Muscle of leg (tissue), 11 donors: ENCODE data around the gene PIEZO1. TPM values are rescaled to one million over a fixed set of nuclear protein-coding genes. Genes with fewer than 3 reads are reported as not detected.
"Not testable (repeated sequence)": the region's sequence is repeated elsewhere in the genome, so short reads cannot be mapped to it uniquely, and the experiment has no call there.

Experiments
- DNase-seq: peaks from one replicate; pipeline ENCODE4 v3.0.0; 2013
- H3K27ac ChIP-seq: one replicate; pipeline ENCODE4 v1.5.1; 2013; ENCODE audit warnings: mild to moderate bottlenecking, low read length, control low read depth
- H3K27me3 ChIP-seq: one replicate; pipeline ENCODE4 v1.6.1; 2013; ENCODE audit warnings: low read length; ENCODE audit not compliant: control insufficient read depth, insufficient read depth
- H3K36me3 ChIP-seq: one replicate; pipeline ENCODE4 v1.6.1; 2013; ENCODE audit warnings: low read length; ENCODE audit not compliant: control insufficient read depth, insufficient read depth
- H3K4me1 ChIP-seq: one replicate; pipeline ENCODE4 v1.6.1; 2013; ENCODE audit warnings: low read length; ENCODE audit not compliant: control insufficient read depth, insufficient read depth
- H3K4me3 ChIP-seq: one replicate; pipeline ENCODE4 v1.5.1; 2013; ENCODE audit warnings: low read length, control low read depth
- H3K9me3 ChIP-seq: replicated peaks from 2 replicates; pipeline ENCODE4 v1.6.1; 2013; ENCODE audit warnings: low read depth, low read length; ENCODE audit not compliant: control insufficient read depth
- WGBS: methylation state at CpG from one replicate; pipeline ENCODE4 v1.1.5; 2013; ENCODE audit warnings: missing lambda C conversion rate; ENCODE audit not compliant: insufficient coverage; 5-methylcytosine and 5-hydroxymethylcytosine counted together
- polyA plus RNA-seq, 8 donors: library from polyadenylated mRNA; unstranded; fragments of 120-200 nt; gene quantifications; one replicate each; pipeline versions ENCODE4 v1.2.1 to v1.2.3, GENCODE V29; 2013; ENCODE audit warnings: inconsistent platforms in 1 of 8, low replicate concordance in 1 of 8; ENCODE audit not compliant: insufficient read length in 8 of 8, insufficient read depth in 1 of 8
- total RNA-seq: library from RNA; stranded (reverse); fragments of 120-200 nt; gene quantifications from one replicate; pipeline ENCODE4 v1.2.4, GENCODE V29; 2013

Gene PIEZO1
- total and polyA plus RNA-seq, 9 donors = 48.6 to 75.6 (median 59.3) TPM

DNA sequence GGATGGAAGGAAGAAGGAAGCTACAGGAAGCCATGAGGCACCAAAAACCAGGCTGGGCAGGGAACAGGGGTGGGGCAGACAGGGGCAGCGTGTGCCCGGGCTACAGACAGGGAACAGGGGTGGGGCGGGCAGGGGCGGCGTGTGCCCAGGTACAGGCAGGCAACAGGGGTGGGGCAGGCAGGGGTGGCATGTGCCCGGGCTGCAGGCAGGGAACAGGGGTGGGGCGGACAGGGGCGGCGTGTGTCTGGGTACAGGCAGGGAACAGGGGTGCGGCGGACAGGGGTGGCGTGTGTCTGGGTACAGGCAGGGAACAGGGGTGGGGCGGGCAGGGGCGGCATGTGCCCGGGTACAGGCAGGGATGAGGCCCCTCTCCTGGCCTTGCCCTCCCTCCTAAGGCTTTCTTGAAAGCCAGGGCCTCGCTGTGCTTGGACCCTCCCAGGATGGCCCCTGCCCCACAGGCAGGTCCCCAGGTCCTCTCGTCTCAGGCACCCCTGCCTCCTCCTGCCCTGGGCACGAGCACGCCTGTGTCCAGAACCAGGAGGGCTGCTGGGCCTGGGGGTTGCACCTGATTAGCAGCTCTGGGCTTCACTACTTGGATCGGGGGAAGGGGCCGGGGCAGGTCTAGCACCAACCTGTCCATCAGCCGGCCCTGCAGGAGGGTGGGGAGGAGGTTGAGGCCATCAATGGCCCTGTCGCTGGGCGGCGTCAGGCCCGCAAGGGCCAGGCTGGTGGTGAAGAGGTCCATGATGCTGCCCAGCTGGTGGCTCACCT is 41.2 kb upstream of the PIEZO1 start:
- Histone ChIP-seq H3K4me1 (no peaks in the 10 kb centered on the region), H3K36me3 (peaks cover 48% of the 10 kb centered on the region), H3K27ac (no peak overlapping the region), H3K9me3 (no peaks in the 10 kb centered on the region), H3K4me3 (no peak overlapping the region), H3K27me3 (no peaks in the 10 kb centered on the region)
- WGBS = 89% methylated on average over 20 of the region's 26 CpGs
- DNase-seq = no peak

DNA sequence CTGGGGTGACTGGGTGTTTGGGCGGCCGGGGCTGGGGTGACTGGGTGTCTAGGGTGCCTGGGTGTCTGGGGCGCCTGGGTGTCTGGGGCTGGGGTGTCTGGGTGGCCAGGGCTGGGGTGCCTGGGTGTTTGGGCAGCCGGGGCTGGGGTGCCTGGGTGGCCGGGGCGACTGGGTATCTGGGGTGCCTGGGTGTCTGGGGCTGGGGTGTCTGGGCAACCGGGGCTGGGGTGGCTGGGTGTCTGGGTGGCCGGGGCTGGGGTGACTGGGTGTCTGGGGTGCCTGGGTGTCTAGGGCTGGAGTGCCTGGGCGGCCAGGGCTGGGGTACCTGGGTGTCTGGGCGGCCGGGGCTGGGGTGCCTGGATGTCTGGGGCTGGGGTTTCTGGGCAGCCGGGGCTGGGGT is 40.1 kb upstream of the PIEZO1 start:
- Histone ChIP-seq H3K27me3 (no peaks in the 10 kb centered on the region), H3K4me3 (no peak overlapping the region), H3K4me1 (peaks cover 5% of the 10 kb centered on the region), H3K36me3 (peaks cover 52% of the 10 kb centered on the region), H3K9me3 (no peaks in the 10 kb centered on the region), H3K27ac (no peak overlapping the region)
- 95% methylated on average over 11 of the region's 12 CpGs for WGBS
- DNase-seq = no peak

GRCh38 chr16:88824256-88825077 is 39.4 kb upstream of the PIEZO1 start:
- no peak for DNase-seq
- H3K27ac ChIP-seq = no peak overlapping the region
- H3K4me1 ChIP-seq = peaks cover 5% of the 10 kb centered on the region
- WGBS = 83% methylated on average over 22 of the region's 33 CpGs
- H3K9me3 ChIP-seq = no peaks in the 10 kb centered on the region
- H3K4me3 ChIP-seq = no peak overlapping the region
- H3K36me3 ChIP-seq = peaks cover 50% of the 10 kb centered on the region
- H3K27me3 ChIP-seq = no peaks in the 10 kb centered on the region

GRCh38 chr16:88823646-88824045 is 38.6 kb upstream of the PIEZO1 start:
- not testable (repeated sequence) for H3K9me3 ChIP-seq, H3K27me3 ChIP-seq, H3K4me3 ChIP-seq, H3K4me1 ChIP-seq, H3K27ac ChIP-seq, DNase-seq
- 96% methylated on average over 26 of the region's 31 CpGs for WGBS
- peaks cover 48% of the 10 kb centered on the region for H3K36me3 ChIP-seq

DNA sequence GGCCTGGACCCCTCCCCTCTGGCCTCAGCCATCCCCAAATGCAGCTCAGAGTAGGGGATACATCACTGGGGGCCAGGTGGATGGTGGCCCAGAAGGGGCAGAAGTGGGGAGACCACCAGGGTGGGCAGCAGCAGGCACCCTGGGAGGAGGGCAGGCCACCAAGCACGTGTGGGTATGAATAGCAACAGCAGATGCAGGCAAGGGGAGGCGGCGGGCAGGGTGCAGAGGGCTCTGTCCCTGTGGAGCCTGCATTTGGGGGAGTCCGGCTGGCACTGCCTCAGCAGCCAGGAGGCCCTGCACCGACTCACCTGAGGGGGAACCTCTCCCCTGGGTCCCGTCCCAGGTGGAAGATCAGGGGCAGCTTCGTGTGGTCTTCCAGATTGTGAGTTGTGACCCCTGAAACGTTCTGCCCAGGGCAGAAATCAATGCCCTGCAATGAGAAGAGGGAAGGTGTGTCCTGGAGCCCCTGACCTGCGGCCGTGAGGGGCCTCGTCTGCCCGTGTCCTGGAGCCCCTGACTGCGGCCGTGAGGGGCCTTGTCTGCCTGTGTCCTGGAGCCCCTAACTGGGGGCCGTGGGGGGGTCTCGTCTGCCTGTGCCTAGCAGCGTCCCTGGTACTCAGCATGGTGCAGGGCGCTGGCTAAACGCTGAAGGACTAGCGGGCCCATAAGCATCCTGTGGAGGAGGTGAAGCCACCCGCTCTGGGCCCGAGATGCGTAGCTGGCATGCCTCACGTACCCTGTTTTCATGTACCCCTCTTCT is 37.4 kb upstream of the PIEZO1 start:
- DNase-seq = no peak
- 92% methylated on average over 18 of the region's 24 CpGs for WGBS
- Histone ChIP-seq H3K36me3 (peaks cover 42% of the 10 kb centered on the region), H3K27me3 (no peaks in the 10 kb centered on the region), H3K9me3 (no peaks in the 10 kb centered on the region), H3K27ac (no peak overlapping the region), H3K4me1 (peaks cover 5% of the 10 kb centered on the region), H3K4me3 (no peak overlapping the region)

DNA sequence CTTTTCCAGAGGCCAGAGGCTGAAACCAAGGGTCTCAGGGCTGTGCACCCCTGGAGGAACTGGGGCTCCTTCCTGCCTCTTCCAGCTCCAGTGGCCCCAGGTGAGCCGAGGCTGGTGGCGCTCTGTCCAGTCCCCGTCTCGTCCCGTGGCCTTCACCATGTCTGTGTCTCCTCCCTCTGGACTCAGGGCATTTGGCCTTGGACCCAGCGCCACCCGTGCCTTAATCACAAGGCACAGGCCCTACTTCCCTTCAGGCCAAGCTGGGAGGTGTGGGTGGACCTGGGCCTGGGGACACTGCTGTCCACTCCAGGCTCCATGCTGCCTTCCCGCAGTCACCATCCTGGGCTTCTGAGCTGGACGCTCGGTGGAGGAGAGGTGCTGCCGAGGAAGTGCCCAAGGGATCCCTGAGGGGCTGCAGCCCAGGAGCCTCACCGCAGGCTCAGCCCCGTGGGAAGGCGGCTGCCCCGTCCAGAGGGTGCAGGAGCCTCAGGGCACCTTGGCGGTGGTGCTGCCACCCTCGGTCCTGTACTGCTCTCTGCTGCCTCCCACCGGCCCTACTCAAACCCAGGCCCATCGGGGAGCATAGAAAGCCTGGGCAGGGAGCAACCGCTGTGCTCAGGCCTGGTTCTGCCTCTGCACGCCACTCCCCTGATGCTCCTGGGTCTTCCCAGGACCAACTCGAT is 36.3 kb upstream of the PIEZO1 start:
- no peak overlapping the region for H3K4me3 ChIP-seq
- 84% methylated on average over 17 of the region's 22 CpGs for WGBS
- H3K27me3 ChIP-seq = no peaks in the 10 kb centered on the region
- DNase-seq = no peak
- H3K9me3 ChIP-seq = no peaks in the 10 kb centered on the region
- H3K36me3 ChIP-seq = peaks cover 34% of the 10 kb centered on the region
- peaks cover 5% of the 10 kb centered on the region for H3K4me1 ChIP-seq
- no peak overlapping the region for H3K27ac ChIP-seq

DNA sequence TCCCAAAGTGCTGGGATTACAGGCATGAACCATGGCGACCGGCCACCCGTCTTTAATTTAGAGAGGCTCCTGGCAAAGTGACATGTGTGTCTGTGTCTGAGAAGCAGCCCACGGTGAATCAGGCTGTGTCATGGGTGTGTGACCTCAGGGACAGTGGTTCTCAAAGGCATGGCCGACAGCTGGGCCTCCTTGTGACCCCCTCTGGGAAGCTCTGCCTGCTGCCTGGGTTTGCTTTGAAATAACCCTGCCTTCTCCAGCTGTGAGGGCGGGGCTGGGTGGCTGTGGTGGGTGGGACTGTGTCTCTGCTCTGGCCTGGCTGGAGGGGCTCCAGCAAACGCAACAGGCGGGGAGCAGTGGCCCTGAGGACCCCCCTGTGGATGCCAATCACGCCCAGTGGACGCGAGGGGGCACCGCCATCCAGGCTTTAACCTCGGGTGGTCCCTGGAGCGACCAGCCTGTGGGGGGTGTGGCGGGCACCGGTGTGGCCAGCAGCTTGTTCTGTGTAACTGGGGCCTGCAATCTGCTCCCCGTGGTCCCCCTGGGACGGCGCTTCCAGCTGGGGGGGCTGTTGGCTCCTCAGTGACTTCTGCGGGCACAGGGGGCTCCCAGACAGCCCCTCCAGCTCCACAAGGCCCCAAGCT is 35.5 kb upstream of the PIEZO1 start:
- WGBS = 66% methylated on average over 16 of the region's 20 CpGs
- H3K4me1 ChIP-seq = peaks cover 10% of the 10 kb centered on the region
- no peaks in the 10 kb centered on the region for H3K27me3 ChIP-seq
- DNase-seq = no peak
- H3K4me3 ChIP-seq = no peak overlapping the region
- no peak overlapping the region for H3K27ac ChIP-seq
- H3K9me3 ChIP-seq = no peaks in the 10 kb centered on the region
- peaks cover 31% of the 10 kb centered on the region for H3K36me3 ChIP-seq

DNA sequence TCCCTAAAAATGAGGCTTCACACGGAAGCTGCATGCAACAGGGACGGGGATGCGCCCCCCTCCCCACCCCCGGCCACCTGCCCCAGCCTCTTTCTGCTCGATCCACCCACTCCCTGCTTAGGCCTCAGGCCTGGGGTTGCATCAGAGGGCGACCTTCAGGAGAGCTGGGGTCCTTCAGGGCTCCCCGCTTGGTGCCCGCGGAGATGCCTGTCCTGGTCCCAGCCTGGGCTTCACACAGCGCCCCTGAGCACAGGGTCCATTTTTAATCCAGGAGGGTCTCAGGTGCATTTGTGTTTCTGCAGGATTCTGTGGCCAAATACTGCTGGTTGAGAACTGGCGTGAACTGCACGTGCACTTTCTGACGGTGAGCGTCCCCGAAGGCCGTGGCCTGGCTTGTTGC is 34.1 kb upstream of the PIEZO1 start:
- H3K36me3 ChIP-seq = peaks cover 25% of the 10 kb centered on the region
- H3K9me3 ChIP-seq = no peaks in the 10 kb centered on the region
- 80% methylated on average over 8 of the region's 16 CpGs for WGBS
- no peak for DNase-seq
- no peaks in the 10 kb centered on the region for H3K27me3 ChIP-seq
- no peak overlapping the region for H3K27ac ChIP-seq
- H3K4me1 ChIP-seq = peaks cover 10% of the 10 kb centered on the region
- H3K4me3 ChIP-seq = no peak overlapping the region

- Histone ChIP-seq H3K36me3 (peaks cover 22% of the 10 kb centered on the region), H3K27me3 (no peaks in the 10 kb centered on the region), H3K9me3 (no peaks in the 10 kb centered on the region), H3K27ac (no peak overlapping the region), H3K4me1 (peaks cover 10% of the 10 kb centered on the region), H3K4me3 (no peak overlapping the region)
- 72% methylated on average over 16 of the region's 18 CpGs for WGBS
- no peak for DNase-seq
Measured at GRCh38 chr16:88818575-88818874, 33.5 kb upstream of the PIEZO1 start.
